Uterus (tissue), 2 donors: ENCODE results near the gene PPP2R2C.

Experiments used
- POLR2A ChIP-seq, 2 donors: fragments of 450-650 bp; IDR thresholded peaks; one replicate each; pipeline ENCODE4 v1.6.1; 2016; ENCODE audit warnings: antibody characterized with exemption in 2 of 2, mild to moderate bottlenecking in 1 of 2, moderate library complexity in 1 of 2
- TF ChIP-seq, protein P1 (sequence below), 4 experiments: fragments of 200-600 bp in 2 of 4; fragments of 450-650 bp in 2 of 4; sonication (generic) in 2 of 4; IDR thresholded peaks; one replicate each; pipeline ENCODE4 v1.5.1; 2016 to 2019; ENCODE audit warnings: antibody characterized with exemption in 4 of 4, mild to moderate bottlenecking in 2 of 4, moderate library complexity in 1 of 4

- TF ChIP-seq, protein P1, sequence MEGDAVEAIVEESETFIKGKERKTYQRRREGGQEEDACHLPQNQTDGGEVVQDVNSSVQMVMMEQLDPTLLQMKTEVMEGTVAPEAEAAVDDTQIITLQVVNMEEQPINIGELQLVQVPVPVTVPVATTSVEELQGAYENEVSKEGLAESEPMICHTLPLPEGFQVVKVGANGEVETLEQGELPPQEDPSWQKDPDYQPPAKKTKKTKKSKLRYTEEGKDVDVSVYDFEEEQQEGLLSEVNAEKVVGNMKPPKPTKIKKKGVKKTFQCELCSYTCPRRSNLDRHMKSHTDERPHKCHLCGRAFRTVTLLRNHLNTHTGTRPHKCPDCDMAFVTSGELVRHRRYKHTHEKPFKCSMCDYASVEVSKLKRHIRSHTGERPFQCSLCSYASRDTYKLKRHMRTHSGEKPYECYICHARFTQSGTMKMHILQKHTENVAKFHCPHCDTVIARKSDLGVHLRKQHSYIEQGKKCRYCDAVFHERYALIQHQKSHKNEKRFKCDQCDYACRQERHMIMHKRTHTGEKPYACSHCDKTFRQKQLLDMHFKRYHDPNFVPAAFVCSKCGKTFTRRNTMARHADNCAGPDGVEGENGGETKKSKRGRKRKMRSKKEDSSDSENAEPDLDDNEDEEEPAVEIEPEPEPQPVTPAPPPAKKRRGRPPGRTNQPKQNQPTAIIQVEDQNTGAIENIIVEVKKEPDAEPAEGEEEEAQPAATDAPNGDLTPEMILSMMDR (IDR thresholded peaks at IDR 0.05) = no peak
- TF ChIP-seq POLR2A (IDR thresholded peaks at IDR 0.05) = no peak
Observed at GRCh38 chr4:6278801-6279197, 193.6 kb downstream of the PPP2R2C start.
